ENCODE data around the gene HIVEP1.

DNA sequence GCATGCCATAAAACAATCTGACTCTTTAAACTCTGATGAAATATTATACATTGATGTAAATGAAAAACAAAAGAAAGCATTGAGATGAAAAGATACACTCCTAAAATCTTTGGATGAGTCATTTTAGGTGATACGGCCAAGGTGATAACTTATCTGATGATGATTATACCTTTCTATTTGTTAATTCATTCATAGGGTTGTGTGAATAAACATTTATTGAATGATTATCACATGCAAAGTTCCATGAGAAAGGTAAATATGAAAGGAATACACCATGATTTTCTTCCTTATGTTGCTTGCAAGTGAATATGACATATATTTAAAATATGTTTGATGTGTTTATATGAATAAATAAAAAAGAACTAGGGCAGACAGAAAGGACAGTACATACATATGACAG is 15.4 kb upstream of the HIVEP1 start:
- TF ChIP-seq POLR2AphosphoS5 (IDR thresholded peaks at IDR 0.05) (peak; percentile 7), POLR2A (IDR thresholded peaks at IDR 0.05) (no peak)
- TF ChIP-seq, protein P1, sequence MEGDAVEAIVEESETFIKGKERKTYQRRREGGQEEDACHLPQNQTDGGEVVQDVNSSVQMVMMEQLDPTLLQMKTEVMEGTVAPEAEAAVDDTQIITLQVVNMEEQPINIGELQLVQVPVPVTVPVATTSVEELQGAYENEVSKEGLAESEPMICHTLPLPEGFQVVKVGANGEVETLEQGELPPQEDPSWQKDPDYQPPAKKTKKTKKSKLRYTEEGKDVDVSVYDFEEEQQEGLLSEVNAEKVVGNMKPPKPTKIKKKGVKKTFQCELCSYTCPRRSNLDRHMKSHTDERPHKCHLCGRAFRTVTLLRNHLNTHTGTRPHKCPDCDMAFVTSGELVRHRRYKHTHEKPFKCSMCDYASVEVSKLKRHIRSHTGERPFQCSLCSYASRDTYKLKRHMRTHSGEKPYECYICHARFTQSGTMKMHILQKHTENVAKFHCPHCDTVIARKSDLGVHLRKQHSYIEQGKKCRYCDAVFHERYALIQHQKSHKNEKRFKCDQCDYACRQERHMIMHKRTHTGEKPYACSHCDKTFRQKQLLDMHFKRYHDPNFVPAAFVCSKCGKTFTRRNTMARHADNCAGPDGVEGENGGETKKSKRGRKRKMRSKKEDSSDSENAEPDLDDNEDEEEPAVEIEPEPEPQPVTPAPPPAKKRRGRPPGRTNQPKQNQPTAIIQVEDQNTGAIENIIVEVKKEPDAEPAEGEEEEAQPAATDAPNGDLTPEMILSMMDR (IDR thresholded peaks at IDR 0.05), result no peak

Data from prostate gland (tissue), 2 donors.